ENCODE data around the gene SBNO1.

Gene SBNO1

DNA sequence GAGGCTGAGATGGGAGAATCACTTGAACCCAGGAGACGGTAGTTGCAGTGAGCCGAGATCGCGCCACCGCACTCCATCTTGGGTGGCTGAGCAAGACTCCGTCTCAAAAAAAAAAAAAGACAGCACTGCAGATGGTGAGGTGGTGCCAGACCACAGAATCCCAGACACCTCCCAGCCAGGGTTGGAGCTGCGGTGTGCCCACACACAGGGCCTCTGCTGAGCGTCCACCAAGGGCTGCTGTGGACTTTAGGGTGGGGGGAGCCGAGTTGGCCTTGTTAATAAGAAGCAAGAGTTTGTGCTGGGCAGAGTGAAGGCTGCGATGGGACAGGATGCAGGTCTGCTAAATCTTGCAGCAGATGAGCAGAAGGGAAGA lies 33.5 kb upstream of the SBNO1 start:
- no peak for TF ChIP-seq GLI2 (tag by site-specific recombination; IDR thresholded peaks at IDR 0.05; ENCODE audit: borderline replicate concordance, low read depth)
- TF ChIP-seq ZNF114 (tag by site-specific recombination; IDR thresholded peaks at IDR 0.05) = no peak
- TF ChIP-seq ZNF600 (tag by site-specific recombination; IDR thresholded peaks at IDR 0.05) = 0 out of 2 replicates have a peak, but pooled peaks have one; percentile 64
- TF ChIP-seq WT1 (tag by site-specific recombination; IDR thresholded peaks at IDR 0.05) = no peak
- Histone ChIP-seq H3K4me3 (ENCODE audit: low read depth, low read length) (no peak overlapping the region), H3K4me1 (ENCODE audit: control insufficient read depth, insufficient read depth, low read length) (no peaks in the 10 kb centered on the region), H3K36me3 (ENCODE audit: control insufficient read depth in 2 of 2, insufficient read depth in 1 of 2, low read length in 2 of 2) (peaks cover 62 to 84% of the 10 kb centered on the region in 2 experiments), H3K27ac (ENCODE audit: extremely low read depth, low read depth, low read length) (no peak overlapping the region), H3K9me3 (ENCODE audit: control insufficient read depth, insufficient read depth, low read depth, low read length) (no peaks in the 10 kb centered on the region)
- CTCF ChIA-PET = no interaction called here
- POLR2A ChIA-PET = no interaction called here

- peak overlapping the region; percentile 16; the same call in 1 of the 2 replicates for H3K27ac ChIP-seq (ENCODE audit: extremely low read depth, low read depth, low read length)
- no peaks in the 10 kb centered on the region for H3K4me1 ChIP-seq (ENCODE audit: control insufficient read depth, insufficient read depth, low read length)
- no peak overlapping the region for H3K4me3 ChIP-seq (ENCODE audit: low read depth, low read length)
- ChIA-PET CTCF (no interaction called here), POLR2A (no interaction called here)
- no peaks in the 10 kb centered on the region for H3K9me3 ChIP-seq (ENCODE audit: control insufficient read depth, insufficient read depth, low read depth, low read length)
- TF ChIP-seq ZBTB44 (tag by site-specific recombination; IDR thresholded peaks at IDR 0.05) = no peak
- TF ChIP-seq, protein P1, sequence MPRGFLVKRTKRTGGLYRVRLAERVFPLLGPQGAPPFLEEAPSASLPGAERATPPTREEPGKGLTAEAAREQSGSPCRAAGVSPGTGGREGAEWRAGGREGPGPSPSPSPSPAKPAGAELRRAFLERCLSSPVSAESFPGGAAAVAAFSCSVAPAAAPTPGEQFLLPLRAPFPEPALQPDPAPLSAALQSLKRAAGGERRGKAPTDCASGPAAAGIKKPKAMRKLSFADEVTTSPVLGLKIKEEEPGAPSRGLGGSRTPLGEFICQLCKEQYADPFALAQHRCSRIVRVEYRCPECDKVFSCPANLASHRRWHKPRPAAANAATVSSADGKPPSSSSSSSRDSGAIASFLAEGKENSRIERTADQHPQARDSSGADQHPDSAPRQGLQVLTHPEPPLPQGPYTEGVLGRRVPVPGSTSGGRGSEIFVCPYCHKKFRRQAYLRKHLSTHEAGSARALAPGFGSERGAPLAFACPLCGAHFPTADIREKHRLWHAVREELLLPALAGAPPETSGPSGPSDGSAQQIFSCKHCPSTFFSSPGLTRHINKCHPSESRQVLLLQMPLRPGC (tag by site-specific recombination; IDR thresholded peaks at IDR 0.05) = no peak
- TF ChIP-seq ZNF513 (tag by site-specific recombination; IDR thresholded peaks at IDR 0.05) = no peak
- TF ChIP-seq ZNF146 (tag by site-specific recombination; IDR thresholded peaks at IDR 0.05) = no peak
- TF ChIP-seq SP3 (tag by site-specific recombination; IDR thresholded peaks at IDR 0.05) = no peak
- TF ChIP-seq ZNF660 (tag by site-specific recombination; IDR thresholded peaks at IDR 0.05) = no peak
- no peak for TF ChIP-seq ZNF341 (tag by site-specific recombination; IDR thresholded peaks at IDR 0.05; ENCODE audit: low read depth)
- TF ChIP-seq ZNF214 (tag by site-specific recombination; IDR thresholded peaks at IDR 0.05; ENCODE audit: borderline replicate concordance) = no peak
- no peak for TF ChIP-seq ZNF350 (tag by site-specific recombination; IDR thresholded peaks at IDR 0.05)
- no peak for TF ChIP-seq ZNF404 (tag by site-specific recombination; IDR thresholded peaks at IDR 0.05)
- TF ChIP-seq OVOL3 (tag by site-specific recombination; IDR thresholded peaks at IDR 0.05) = no peak
- no peak for TF ChIP-seq ZSCAN30 (tag by site-specific recombination; IDR thresholded peaks at IDR 0.05)
- TF ChIP-seq ZBTB21 (tag by site-specific recombination; IDR thresholded peaks at IDR 0.05) = no peak
- peaks cover 61 to 84% of the 10 kb centered on the region in 2 experiments for H3K36me3 ChIP-seq (ENCODE audit: control insufficient read depth in 2 of 2, insufficient read depth in 1 of 2, low read length in 2 of 2)
Observed at GRCh38 chr12:123397400-123397799, 32.8 kb upstream of the SBNO1 start.

GRCh38 chr12:123396954-123397353 lies 32.3 kb upstream of the SBNO1 start:
- Histone ChIP-seq H3K4me1 (ENCODE audit: control insufficient read depth, insufficient read depth, low read length) (no peaks in the 10 kb centered on the region), H3K9me3 (ENCODE audit: control insufficient read depth, insufficient read depth, low read depth, low read length) (no peaks in the 10 kb centered on the region), H3K27ac (ENCODE audit: extremely low read depth, low read depth, low read length) (peak overlapping the region; percentile 16; the same call in 1 of the 2 replicates), H3K4me3 (ENCODE audit: low read depth, low read length) (no peak overlapping the region), H3K36me3 (ENCODE audit: control insufficient read depth in 2 of 2, insufficient read depth in 1 of 2, low read length in 2 of 2) (peaks cover 63 to 84% of the 10 kb centered on the region in 2 experiments)
- CTCF ChIA-PET = no interaction called here
- POLR2A ChIA-PET = interaction anchor here (0.7 to 1.0 kb wide), 2 partner anchors 13 to 164 kb away, joined by 3 read pairs; partner anchors contain the start of genes KMT5A and MPHOSPH9
- TF ChIP-seq, protein P2, sequence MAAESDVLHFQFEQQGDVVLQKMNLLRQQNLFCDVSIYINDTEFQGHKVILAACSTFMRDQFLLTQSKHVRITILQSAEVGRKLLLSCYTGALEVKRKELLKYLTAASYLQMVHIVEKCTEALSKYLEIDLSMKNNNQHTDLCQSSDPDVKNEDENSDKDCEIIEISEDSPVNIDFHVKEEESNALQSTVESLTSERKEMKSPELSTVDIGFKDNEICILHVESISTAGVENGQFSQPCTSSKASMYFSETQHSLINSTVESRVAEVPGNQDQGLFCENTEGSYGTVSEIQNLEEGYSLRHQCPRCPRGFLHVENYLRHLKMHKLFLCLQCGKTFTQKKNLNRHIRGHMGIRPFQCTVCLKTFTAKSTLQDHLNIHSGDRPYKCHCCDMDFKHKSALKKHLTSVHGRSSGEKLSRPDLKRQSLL (tag by site-specific recombination; IDR thresholded peaks at IDR 0.05) = no peak
- TF ChIP-seq ZNF558 (tag by site-specific recombination; IDR thresholded peaks at IDR 0.05) = no peak
- no peak for TF ChIP-seq ZNF341 (tag by site-specific recombination; IDR thresholded peaks at IDR 0.05; ENCODE audit: low read depth)
- TF ChIP-seq ZNF518A (tag by site-specific recombination; conservative IDR thresholded peaks at IDR 0.05; ENCODE audit: low read depth) = no peak

All from HEK293 (cell line).